NCI-H1930 (cell line): Measurements from ENCODE around the gene AKAP11.

Experiments used
- DNase-seq, 2 experiments: peaks; one replicate each; lab custom pipeline; 2025; lab: John Stamatoyannopoulos, UW

The AKAP11 gene

GRCh38 chr13:42333613-42334328 is 61.8 kb downstream of the AKAP11 start:
- peak in 1 of 2 experiments; percentile 4 for DNase-seq

- no peak for DNase-seq
Measured at GRCh38 chr13:42334329-42334706, 62.4 kb downstream of the AKAP11 start.

GRCh38 chr13:42337808-42338600 is 66.1 kb downstream of the AKAP11 start:
- DNase-seq = no peak

- no peak for DNase-seq
Measured at GRCh38 chr13:42345367-42345766, 73.4 kb downstream of the AKAP11 start.

DNA sequence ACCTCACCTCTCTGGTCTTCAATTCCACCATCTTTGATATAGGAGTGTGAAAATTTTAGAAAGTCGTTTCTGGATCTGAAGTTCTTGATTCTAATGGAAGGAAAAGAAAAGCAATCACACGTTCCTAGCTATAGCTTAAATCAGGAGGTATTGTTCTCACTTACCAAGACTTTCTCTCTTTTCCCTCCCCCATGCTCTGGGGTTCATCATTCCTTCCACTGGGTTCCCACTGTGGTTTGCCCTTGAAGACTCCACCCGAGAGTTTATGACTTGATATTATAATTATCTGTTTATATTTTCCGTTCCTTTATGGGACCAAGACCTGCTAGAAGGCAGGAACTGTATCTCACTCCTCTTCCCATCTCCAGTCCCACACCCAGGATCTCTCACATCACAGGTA is 76.6 kb downstream of the AKAP11 start:
- no peak for DNase-seq

DNA sequence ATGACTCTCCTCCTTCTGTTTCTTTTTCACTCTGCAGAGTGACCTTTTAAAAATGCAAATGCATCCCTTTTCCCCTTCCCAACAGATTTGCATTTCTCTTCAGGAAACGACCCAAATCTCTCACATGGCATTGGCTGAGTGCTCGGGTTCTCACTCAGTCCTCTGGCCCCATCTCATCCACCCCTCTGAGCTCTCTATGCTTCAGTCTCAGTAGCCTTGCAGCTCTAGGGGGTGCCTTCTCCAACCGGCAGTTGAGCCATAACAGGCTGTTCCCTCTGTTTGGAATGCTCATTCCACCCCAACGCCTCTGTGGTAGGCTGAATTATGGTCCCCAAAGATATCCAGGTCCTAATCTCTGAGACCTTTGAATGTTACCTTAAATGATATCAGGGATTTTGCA is 78.2 kb downstream of the AKAP11 start:
- no peak for DNase-seq

DNA sequence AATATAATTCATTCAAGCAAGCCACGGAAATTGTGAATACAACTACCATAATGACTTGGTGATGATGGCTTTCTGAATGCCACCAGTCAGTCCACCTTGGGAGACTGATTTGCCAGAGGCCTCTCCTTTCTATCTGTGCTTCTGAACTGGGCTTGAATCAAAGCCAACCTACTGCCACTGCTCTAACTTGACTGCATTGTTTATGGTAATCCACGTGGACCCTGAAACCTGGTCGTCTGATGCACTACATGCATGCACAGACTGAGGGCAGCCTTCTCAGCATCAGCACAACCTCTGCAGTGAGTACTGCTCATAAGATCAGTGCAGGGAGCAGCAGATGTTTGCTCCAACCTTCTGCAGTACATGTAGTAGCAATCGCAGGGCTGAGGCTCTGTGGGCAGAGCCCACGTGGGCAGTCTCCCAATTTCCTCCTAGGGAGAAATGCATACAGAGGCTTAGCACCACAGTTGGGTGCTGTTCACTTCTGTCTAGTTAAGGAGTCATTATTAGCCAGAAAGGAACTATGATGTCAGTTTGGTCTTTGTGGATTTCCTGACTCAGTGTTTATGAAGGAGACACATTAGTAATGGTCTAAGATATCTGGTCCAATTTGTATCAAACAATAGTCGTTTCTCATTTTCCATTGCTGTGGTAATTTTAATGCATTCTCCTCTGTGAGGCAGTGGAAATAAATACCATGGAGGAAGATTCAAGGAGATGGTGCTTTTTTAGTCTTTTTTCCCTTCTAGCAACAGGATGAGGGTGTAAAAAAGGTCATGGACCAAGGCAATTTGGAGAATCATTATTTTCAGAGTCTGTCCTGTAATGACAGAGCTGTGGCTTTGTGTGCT is 82.5 kb downstream of the AKAP11 start:
- no peak for DNase-seq

DNA sequence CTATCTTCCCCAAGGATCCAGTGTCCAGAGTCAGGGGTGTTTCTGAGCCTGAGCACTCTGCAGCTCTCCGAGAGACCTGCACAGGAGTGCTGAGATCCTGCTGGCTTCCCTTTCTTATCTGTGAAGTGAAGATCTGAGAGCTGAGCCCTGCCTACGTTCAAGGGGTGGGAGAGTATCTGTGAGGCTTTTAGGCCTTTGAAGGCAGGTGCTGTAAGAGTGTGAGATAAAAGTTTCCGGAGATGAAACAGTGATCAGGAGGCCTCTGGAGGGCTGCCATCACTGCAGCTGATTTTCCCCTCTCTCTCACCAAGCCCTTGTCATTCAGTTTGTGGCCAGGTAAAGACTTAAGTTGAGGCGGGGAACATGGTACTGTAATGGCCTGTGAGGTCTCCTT is 83.1 kb downstream of the AKAP11 start:
- no peak for DNase-seq

DNA sequence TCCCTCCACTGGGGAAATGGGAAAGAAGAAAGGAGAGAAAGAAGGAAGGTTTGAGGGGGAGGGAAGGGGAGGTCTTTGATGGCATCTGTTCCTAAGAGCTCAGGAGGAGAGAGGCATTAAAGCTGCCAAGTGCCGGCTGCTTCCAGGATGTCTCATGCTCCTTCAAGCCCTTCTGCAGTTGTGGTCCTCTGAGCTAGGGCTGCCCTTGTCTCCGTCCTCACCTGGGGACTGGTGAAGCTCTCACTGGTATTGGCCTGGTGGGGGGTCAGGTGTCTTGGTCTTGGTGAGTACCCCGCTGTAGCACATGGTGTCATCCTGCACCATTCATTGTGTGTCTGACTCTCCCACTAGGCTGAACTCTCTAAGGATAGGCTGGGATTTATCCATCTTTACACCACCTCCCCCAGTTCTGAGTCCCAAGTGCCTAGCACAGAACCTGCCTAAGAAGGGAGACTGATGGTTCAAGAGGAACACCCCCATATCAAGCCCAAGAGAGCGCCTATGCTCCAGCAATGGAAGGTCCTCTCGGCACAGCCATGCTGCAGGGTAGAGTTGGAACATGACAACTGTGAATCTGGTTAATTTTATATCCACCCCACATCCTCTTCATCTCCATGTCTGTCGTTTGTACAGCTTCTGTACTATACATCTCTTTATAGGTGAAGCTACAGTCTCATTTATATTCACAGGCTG is 83.7 kb downstream of the AKAP11 start:
- no peak for DNase-seq

DNA sequence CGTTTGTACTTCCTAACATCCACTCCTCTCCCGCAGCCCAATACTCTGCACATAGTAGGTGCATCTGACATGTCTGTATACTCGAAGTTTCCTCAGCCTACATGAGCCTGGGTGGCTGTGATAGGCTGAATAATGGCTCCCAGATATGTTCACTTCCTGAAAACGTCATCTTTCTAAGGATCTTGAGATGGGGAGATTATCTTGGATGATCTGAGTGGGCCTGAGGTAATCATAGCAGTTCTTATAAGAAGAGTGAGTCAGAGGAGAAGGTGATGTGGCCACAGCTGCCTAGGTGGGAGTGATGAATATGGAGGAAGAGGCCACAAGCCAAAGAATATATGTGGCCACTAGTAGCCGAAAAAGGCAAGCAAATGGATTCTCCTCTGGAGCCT is 84.2 kb downstream of the AKAP11 start:
- no peak for DNase-seq

GRCh38 chr13:42360046-42360574 is 88.2 kb downstream of the AKAP11 start:
- no peak for DNase-seq

DNA sequence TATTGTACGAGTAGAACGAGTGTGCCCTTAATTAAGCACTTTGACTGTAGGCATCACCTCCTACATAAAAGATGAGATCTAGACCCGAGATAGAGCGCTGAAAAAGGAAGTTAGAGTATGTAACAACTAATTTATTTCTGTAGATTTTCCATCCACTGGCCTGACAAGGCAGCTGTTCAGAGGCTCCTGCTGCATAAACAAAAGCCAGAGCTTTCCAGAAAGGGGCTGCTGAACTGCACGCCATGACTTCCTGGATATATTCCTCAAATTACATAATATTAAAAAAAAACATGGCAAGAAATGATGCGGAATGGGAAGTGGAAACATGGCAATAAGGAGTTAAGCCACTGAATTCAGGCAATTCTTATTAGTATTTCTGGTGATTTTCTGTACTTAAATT is 89.7 kb downstream of the AKAP11 start:
- DNase-seq = no peak

- no peak for DNase-seq
Measured at GRCh38 chr13:42363941-42364612, 92.1 kb downstream of the AKAP11 start.

DNA sequence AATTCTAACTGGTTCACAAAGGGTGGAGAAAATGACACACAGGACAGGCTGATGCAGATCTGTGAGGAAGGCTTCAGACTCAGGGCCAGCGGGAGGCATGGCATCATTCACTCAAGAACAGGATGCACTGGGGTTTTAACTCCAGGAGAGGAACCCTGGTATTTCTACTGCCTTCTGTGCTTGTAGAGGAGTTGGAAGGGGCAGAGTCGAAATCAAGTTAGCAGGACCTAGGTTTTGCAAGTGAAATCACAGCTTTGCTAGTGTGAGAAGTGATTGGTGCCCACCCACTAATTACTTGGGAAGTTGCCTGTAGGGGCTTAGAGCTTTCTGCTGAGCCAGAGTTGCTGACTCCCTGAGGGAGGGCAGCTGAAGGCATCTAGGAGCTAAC is 92.7 kb downstream of the AKAP11 start:
- no peak for DNase-seq

DNA sequence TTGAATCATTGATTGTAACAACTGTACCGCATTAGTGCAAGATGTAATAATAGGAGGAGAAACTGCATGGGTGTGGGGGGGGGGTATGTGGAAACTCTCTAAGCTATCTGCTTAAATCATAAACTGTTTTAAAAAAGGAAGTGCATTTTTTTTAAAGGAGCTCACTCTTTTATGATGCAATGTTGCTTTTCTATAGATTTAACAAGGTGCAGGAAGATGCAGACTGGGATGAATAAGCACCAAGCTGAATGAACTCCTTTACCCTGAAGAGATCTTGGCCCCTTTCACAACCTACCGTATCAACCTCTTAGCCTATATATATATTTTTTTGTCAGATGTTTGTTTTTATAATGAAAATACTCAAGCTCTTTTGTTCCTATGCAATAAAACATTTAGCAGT is 95.9 kb downstream of the AKAP11 start:
- DNase-seq = no peak

- no peak for DNase-seq
Measured at GRCh38 chr13:42369071-42369797, 97.3 kb downstream of the AKAP11 start.

- no peak for DNase-seq
Measured at GRCh38 chr13:42370229-42370628, 98.3 kb downstream of the AKAP11 start.
